DMS153 treated with DMSO at 0.1 percent for 48 hours (cell line): Measurements from ENCODE around the gene ZNF484.
"Not testable (repeated sequence)": the region's sequence is repeated elsewhere in the genome, so short reads cannot be mapped to it uniquely, and the experiment has no call there.

Experiments used
- DNase-seq: peaks from one replicate; lab custom pipeline; 2025; ENCODE audit not compliant: unreplicated experiment; lab: John Stamatoyannopoulos, UW

Gene ZNF484

DNA sequence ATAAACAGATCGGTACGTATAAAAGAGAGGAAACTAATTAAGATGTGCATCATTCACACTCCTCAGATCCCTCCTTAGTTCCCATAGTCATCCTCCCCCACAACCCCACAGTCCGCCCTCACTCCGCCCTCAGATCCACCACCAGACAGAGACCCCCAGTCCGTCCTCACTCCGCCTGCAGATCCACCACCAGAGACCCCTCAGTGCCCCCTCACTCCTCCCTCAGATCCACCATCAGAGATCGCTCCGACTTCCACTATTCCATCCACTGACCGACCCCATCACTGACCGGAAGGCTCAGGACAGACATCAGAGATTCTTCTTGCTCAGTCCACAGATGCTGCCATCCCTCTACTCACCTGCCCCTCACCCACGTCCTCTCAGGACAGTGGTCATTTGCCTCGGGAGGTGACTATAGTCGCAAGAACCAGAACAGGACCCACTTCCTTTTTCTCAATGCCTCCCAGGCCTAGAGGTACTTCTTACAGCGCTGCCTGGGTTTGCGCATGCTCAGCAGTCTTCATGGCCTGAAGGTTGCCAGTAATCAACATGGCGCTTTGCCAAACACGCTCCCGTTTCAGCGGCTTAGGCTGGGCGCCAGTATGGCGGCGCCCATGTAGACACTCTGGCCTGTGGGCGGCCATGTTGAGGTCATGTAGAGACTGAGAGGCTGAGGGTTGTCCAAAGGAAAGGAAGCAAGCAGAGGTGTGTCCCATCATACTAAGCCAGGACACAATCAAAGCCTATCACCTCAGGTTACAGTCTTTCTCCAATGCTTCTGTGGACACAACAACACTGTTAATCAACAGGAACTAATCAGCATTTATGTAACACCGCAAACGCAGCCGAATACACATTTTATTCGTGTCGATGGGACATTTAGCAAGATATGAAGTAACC is at the start of gene ZNF484:
TSS of gene ZNF484 (minus strand) at position 508 of the 900 bp plus-strand sequence. CDS start 3,009 bp downstream, outside the sequence.
- peak; percentile 99 for DNase-seq

DNA sequence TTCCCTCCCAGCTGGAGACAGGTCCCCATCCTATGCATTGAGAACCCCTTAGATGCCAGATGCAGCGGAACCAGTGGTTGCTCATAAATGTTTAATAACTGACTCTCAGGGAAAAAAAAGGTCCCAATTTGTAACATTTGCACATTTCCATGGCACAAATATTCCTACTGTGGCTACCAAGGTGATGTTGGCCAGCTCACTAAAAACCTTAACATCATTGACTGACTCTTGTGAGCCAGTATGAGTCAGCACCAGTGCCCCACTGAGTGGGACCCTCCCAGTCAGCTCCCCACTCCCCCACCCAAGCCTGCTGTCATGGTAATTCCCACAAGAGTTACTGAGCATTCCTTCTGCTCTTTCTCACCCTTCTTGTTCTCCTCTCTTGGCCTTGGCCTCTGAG is 42.6 kb upstream of the ZNF484 start:
- DNase-seq = no peak

DNA sequence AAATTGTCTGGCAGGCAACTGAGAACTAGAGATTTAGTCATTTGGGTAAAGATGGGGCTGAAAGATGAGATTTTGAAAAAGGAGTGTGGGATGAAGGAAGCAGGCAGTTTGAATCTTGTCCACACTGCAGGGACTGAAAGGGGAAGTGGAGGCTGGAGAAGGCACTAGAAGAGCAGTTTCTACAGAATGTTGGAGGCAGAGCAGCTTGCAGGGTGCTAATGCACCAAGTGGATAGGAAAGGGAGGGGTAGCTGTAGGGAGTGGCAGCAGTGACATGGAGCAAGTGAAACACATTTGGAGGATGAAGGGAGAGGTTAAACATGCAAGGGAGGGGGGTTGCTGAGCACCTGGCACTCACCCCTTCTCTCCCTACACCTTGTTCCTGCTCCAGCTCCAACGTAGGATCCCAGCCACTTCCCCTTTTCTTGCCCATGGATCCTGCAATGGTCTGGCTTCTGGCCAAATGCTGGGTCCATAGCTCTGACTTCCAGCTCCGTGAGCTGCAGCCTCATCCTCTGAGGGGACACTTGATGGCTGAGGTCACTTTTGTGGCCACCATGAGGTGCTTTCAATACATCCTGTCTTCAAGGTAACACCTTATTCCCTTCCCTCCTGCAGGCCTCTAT is 39.5 kb upstream of the ZNF484 start:
- no peak for DNase-seq

DNA sequence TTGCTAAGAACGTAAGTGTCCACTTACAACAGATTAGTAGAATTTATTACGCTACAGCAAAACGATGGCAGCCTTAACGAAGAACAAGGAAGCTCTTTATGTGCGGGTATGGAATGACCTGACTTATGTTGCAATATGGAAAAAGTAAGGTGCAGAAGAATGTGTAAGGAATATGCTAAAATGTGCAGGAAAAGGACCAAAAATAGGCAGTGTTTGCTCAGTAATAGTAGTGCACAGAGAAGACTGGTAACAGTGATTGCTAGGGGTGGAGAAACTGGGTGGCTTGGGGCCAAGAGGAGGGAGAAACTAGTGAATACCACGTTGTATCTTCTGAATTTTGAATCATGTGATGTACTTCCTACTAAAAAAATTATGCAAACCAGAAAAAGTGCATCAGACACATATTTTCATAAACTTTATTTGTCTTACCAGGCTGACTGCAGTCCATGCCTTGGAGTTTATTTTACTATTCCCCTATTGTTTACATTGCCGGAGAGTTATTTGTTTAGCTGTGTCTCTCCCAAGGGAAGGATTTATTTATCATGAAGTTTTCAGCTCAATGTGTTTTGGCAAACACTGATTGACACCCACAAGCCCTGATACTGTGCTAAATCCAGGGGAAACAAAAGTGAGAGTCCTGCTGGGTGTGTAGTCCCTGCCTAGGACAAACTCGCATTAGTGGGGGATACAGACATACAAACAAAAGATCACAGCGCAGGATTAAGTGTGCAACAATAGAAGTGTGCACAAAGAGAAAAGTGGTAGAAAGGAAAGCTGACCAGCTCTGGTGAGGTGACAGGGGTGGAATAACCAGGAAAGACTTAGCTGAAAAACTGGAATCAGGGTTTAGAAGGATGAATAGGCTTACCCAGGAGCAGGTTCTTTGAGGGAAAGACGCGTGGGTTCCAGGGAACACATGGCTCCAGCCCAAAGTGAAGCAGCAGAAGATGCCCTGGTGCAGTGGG is 34.0 kb upstream of the ZNF484 start:
- peak; percentile 50 for DNase-seq

GRCh38 chr9:92905137-92905536 is 27.3 kb upstream of the ZNF484 start:
- DNase-seq = not testable (repeated sequence)

- no peak for DNase-seq
Measured at GRCh38 chr9:92897323-92897722, 19.5 kb upstream of the ZNF484 start.

- DNase-seq = no peak
Measured at GRCh38 chr9:92895812-92896436, 18.1 kb upstream of the ZNF484 start.

DNA sequence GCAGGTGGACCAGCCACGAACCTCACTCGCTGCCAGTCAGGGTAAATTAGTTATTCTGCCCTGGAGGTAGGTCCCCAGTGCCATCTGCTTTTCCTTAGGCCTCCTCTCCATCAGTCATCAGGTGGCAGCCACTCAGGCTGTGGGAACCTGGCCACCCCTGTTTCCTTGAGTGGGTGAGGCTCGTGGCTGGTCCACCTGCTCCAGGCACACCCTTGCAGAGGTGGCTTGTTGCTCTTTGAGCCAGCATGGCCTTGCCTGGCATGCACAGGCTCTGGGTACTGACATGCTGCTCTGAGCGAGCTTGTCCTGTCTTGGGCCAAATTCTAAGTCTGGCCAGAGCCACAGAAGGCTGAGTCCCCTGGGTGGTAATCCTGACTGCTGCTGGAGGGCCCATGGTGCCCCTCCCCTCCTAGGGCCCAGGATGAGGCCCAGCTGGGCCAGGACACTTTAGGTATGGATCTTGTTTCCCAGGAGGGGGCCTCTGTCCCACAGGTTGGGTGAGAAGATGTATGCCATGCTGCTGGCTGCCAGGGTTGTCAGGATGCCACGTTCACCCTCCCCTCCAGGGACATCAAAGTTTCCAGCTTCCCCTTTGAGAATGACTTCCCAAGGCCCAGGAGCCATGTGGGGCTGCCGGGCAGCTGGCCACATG is 17.0 kb upstream of the ZNF484 start:
- no peak for DNase-seq

- DNase-seq = not testable (repeated sequence)
Measured at GRCh38 chr9:92893916-92894610, 16.2 kb upstream of the ZNF484 start.

DNA sequence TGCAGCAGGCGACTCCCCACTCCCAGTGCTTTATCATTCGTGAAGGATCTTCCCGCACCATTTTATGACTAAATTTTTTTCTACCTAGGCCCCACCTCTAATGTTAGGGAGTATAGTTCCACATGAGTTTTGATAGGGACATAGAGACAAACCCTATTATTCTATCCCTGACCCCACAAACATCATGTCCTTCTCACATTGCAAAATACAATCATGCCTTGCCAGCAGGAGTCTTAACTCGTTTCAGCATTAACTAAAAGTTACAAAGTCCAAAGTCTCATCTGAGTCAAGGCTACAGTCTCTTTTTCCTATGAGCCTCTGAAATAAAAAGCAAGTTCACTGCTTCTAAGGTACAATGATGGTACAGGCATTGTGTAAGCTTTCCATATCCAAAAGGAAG is 14.4 kb upstream of the ZNF484 start:
- DNase-seq = not testable (repeated sequence)

- DNase-seq = no peak
Measured at GRCh38 chr9:92890761-92891160, 12.9 kb upstream of the ZNF484 start.

GRCh38 chr9:92887880-92888338 is 10.1 kb upstream of the ZNF484 start:
- no peak for DNase-seq

DNA sequence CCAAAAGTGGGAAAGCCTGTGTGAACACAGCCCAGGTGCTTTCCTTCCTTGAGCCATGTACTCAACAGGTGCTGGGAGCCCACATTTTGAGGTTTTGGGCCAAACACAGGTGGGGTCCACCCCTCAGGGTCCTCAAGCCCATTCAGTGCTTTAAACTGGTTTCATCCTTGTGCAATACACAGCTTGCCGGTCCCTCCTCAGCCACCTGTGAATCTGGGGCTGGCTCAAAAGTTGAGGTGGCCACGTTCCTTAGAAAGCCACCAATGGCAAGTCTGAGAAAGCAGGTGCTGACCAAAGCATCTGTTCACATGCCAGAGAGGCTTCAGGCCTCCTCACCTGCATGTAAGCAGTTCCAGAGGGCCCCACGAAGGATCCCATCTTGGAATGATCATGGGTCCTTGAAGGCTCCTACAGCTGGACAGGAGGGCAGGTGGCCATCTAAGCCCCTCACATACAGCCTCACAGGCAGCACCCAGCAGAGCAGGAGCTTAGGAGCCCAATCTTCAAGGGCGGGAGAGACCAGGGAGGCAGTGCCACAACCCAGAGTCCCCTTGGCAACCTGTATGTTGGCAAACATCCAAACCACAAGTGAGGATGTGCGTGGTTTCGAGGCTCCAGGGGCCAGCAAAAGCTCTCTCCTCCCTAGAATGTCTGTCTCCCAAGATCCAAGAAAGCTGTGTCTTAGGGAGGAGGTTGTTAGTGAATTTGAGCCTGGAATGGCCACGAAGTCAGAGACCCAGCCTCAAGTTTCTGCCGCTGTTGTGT is 9.2 kb upstream of the ZNF484 start:
- DNase-seq = not testable (repeated sequence)

DNA sequence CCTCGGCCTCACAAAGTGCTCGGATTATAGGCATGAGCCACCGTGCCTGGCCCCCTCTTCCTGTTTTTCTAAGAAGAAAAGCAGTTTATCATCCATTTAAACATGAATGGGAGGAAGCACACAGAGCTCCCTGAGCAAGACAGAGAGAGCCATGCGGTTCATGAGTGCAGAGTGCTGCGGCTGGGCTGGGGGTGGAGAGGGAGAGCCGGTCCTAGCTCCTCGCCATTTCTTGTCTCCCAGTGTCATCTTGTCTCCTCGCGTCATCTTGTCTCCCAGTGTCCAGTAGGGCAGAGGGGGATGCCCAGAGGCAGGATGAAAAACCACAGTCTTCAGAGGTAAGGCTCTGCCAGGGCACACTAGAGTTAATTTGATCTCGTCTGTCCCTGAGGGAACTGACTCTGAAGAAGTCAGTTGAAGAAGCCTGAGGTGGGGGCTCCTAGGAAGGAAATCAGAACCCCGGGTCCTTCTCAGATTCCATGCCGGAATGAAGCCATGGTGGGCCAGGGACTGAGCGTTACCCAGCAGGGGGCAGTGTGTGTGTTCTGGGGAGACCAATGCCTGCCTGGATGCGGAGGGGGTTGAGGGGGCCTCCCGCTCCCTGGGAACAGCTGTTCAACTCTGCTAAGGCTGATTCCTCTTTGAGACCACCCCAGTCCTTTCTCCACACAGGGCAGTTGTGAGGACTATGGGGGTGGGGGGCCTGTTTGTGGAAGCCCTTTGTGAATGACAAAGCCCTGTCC is 6.0 kb upstream of the ZNF484 start:
- not testable (repeated sequence) for DNase-seq

GRCh38 chr9:92882276-92882675 is 4.4 kb upstream of the ZNF484 start:
- DNase-seq = no peak

DNA sequence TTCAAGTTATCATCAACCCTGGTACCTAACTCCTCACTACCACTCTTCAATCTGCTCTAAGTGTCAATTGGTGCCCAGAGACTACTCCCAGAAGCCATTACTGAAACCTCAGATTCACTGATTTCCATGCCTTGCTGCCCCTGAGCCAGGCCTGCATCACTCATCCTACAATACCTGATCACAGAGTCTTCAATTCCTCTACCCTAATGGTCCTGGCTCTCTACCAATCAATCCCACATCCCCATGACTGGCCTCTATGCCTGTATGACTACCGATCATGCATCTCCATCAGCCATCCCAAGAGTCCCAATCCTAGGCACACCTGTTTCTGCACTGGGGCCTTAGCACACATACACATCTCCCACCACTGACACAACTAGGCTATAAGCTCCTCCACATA is 2.5 kb downstream of the ZNF484 start:
- DNase-seq = no peak

DNA sequence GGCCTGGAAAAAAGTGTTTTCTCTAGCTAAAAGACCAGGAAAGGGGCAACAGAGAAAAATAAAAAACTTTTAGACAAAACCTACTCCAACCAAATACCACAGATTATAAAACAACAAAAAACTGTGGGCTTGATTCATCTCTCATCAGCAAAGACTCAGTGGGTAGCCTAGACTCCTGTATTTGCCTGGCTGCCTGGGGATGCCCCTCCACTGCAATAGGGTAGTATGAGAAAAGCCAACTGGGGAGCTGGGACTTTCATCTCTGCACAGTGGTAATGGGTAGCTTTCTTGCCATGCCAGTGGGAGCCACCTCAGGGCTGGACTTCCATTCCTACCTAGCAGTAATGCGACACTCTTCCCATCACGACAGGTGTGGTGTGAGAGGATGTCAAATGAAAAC is 7.5 kb downstream of the ZNF484 start:
- DNase-seq = no peak

- not testable (repeated sequence) for DNase-seq
Measured at GRCh38 chr9:92866600-92866999, 11.2 kb downstream of the ZNF484 start.
